Measurements from ENCODE around the gene RELA. TPM values are rescaled to one million over a fixed set of nuclear protein-coding genes. Genes with fewer than 3 reads are reported as not detected.
A peak's percentile ranks its signal among the peaks of the same experiment; 100 is the strongest.

Gene RELA
- total and polyA plus RNA-seq, 2 of the 13 experiments (the other 11 are each of a cell fraction or from before 2014, with no cell fraction given) = 21.4 to 40.5 TPM

DNA sequence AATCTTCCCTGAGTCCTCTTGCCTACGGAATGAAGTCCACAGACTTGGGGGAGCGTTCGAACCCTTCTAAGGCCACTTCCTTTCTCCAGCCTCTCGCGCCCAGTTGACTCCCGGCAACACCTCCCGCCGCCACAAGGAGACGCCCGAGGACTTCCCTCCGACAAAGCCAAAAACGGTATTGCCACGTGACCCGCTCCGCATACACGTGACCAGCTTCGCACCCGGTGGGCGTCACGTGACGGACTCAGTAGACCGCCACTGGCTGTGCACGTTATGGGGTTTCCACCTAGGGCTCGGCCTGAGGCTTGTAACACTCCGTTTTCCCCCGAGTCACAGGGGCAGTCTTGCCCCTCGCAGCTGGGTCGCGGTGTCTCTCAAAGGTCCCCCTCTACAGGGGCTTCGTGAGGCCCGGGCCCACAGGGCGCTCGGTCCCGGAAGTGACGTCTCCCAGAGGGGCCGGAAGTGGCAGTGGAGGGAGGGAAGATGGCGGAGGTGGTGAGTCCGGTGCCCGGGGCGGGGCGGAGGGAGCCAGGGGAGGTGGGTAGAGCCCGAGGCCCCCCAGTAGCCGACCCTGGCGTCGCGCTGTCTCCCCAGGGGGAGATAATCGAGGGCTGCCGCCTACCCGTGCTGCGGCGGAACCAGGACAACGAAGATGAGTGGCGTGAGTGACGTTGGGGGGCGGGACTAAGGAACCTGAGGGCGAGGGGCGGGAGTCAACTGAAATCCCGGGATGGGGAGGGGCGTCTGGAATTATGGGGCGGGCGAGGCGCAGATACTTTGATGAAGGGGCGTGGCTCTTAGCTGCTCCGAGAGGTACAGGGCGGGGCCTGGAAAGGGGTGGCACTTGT, 49.3 kb upstream of the RELA start, which contains the start of gene KAT5 (continued):
- TF ChIP-seq, protein P1, sequence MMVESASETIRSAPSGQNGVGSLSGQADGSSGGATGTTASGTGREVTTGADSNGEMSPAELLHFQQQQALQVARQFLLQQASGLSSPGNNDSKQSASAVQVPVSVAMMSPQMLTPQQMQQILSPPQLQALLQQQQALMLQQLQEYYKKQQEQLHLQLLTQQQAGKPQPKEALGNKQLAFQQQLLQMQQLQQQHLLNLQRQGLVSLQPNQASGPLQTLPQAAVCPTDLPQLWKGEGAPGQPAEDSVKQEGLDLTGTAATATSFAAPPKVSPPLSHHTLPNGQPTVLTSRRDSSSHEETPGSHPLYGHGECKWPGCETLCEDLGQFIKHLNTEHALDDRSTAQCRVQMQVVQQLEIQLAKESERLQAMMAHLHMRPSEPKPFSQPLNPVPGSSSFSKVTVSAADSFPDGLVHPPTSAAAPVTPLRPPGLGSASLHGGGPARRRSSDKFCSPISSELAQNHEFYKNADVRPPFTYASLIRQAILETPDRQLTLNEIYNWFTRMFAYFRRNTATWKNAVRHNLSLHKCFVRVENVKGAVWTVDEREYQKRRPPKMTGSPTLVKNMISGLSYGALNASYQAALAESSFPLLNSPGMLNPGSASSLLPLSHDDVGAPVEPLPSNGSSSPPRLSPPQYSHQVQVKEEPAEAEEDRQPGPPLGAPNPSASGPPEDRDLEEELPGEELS (CRISPR knock-in tag; IDR thresholded peaks at IDR 0.05) = no peak; the same call in 1 of the 2 replicates
- TF ChIP-seq, protein P2, sequence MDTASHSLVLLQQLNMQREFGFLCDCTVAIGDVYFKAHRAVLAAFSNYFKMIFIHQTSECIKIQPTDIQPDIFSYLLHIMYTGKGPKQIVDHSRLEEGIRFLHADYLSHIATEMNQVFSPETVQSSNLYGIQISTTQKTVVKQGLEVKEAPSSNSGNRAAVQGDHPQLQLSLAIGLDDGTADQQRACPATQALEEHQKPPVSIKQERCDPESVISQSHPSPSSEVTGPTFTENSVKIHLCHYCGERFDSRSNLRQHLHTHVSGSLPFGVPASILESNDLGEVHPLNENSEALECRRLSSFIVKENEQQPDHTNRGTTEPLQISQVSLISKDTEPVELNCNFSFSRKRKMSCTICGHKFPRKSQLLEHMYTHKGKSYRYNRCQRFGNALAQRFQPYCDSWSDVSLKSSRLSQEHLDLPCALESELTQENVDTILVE (CRISPR knock-in tag; IDR thresholded peaks at IDR 0.05) = peak; percentile 78
- TF ChIP-seq ATF1 (CRISPR knock-in tag; IDR thresholded peaks at IDR 0.05) = peak; percentile 97
- 0 out of 2 replicates have a peak, but pooled peaks have one; percentile 33 for TF ChIP-seq ZSCAN30 (CRISPR knock-in tag; IDR thresholded peaks at IDR 0.05)
- no peak for TF ChIP-seq STAT5B (CRISPR knock-in tag; IDR thresholded peaks at IDR 0.05)
- TF ChIP-seq, protein P3, sequence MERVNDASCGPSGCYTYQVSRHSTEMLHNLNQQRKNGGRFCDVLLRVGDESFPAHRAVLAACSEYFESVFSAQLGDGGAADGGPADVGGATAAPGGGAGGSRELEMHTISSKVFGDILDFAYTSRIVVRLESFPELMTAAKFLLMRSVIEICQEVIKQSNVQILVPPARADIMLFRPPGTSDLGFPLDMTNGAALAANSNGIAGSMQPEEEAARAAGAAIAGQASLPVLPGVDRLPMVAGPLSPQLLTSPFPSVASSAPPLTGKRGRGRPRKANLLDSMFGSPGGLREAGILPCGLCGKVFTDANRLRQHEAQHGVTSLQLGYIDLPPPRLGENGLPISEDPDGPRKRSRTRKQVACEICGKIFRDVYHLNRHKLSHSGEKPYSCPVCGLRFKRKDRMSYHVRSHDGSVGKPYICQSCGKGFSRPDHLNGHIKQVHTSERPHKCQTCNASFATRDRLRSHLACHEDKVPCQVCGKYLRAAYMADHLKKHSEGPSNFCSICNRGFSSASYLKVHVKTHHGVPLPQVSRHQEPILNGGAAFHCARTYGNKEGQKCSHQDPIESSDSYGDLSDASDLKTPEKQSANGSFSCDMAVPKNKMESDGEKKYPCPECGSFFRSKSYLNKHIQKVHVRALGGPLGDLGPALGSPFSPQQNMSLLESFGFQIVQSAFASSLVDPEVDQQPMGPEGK (CRISPR knock-in tag; IDR thresholded peaks at IDR 0.05) = peak; percentile 57; the same call in 1 of the 2 replicates
- peak; percentile 87; the same call in 1 of the 2 replicates for TF ChIP-seq ETV6 (CRISPR knock-in tag; conservative IDR thresholded peaks at IDR 0.05)
- no peak for TF ChIP-seq ZFYVE20 (CRISPR knock-in tag; IDR thresholded peaks at IDR 0.05; ENCODE audit: borderline replicate concordance, low read depth)
- no peak for TF ChIP-seq ZFP36 (IDR thresholded peaks at IDR 0.05; ENCODE audit: borderline replicate concordance, low read depth, low read length, partially characterized antibody)
- peak; percentile 77; the same call in 1 of the 2 replicates for TF ChIP-seq MED1 (CRISPR knock-in tag; IDR thresholded peaks at IDR 0.05)
- TF ChIP-seq NFKBIZ (CRISPR knock-in tag; IDR thresholded peaks at IDR 0.05) = peak; percentile 83
- TF ChIP-seq, protein P4, sequence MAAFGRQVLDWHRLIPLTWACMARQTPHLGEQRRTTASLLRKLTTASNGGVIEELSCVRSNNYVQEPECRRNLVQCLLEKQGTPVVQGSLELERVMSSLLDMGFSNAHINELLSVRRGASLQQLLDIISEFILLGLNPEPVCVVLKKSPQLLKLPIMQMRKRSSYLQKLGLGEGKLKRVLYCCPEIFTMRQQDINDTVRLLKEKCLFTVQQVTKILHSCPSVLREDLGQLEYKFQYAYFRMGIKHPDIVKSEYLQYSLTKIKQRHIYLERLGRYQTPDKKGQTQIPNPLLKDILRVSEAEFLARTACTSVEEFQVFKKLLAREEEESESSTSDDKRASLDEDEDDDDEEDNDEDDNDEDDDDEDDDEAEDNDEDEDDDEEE (CRISPR knock-in tag; IDR thresholded peaks at IDR 0.05) = peak; percentile 71; the same call in 1 of the 2 replicates
- peak; percentile 51; the same call in 1 of the 2 replicates for TF ChIP-seq ZNF562 (CRISPR knock-in tag; IDR thresholded peaks at IDR 0.05; ENCODE audit: borderline replicate concordance)
- no peak for TF ChIP-seq ZNF292 (CRISPR knock-in tag; IDR thresholded peaks at IDR 0.05; ENCODE audit: borderline replicate concordance, low read depth)
- peak; percentile 100 for TF ChIP-seq RNF2 (conservative IDR thresholded peaks at IDR 0.05; ENCODE audit: low read depth)
- no peak; the same call in 1 of the 2 replicates for TF ChIP-seq EEA1 (CRISPR knock-in tag; IDR thresholded peaks at IDR 0.05; ENCODE audit: borderline replicate concordance)
- no peak for TF ChIP-seq NR1H2 (CRISPR knock-in tag; IDR thresholded peaks at IDR 0.05; ENCODE audit: borderline replicate concordance, low read depth)
- TF ChIP-seq, protein P5, sequence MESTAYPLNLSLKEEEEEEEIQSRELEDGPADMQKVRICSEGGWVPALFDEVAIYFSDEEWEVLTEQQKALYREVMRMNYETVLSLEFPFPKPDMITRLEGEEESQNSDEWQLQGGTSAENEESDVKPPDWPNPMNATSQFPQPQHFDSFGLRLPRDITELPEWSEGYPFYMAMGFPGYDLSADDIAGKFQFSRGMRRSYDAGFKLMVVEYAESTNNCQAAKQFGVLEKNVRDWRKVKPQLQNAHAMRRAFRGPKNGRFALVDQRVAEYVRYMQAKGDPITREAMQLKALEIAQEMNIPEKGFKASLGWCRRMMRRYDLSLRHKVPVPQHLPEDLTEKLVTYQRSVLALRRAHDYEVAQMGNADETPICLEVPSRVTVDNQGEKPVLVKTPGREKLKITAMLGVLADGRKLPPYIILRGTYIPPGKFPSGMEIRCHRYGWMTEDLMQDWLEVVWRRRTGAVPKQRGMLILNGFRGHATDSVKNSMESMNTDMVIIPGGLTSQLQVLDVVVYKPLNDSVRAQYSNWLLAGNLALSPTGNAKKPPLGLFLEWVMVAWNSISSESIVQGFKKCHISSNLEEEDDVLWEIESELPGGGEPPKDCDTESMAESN (CRISPR knock-in tag; conservative IDR thresholded peaks at IDR 0.05) = peak; percentile 79; the same call in 1 of the 2 replicates
- TF ChIP-seq KDM4B (CRISPR knock-in tag; IDR thresholded peaks at IDR 0.05) = peak; percentile 77; the same call in 1 of the 2 replicates

Data from HepG2 (cell line).